GM19467 (cell line): ENCODE measurements around the gene SFN.
A peak's percentile ranks its signal among the peaks of the same experiment; 100 is the strongest.
"Not testable (repeated sequence)": the region's sequence is repeated elsewhere in the genome, so short reads cannot be mapped to it uniquely, and the experiment has no call there.

ENCODE experiments used
- ATAC-seq: cut with Tn5 transposase; IDR thresholded peaks from one replicate; pipeline ENCODE4 v1.9.1; 2021; ENCODE audit warnings: mild to moderate bottlenecking, moderate library complexity; ENCODE audit not compliant: unreplicated experiment

The SFN gene

GRCh38 chr1:26861889-26862378 is 1.0 kb upstream of the SFN start:
- ATAC-seq = no peak

GRCh38 chr1:26863685-26864077 is 732 bp downstream of the SFN start:
- no peak for ATAC-seq

DNA sequence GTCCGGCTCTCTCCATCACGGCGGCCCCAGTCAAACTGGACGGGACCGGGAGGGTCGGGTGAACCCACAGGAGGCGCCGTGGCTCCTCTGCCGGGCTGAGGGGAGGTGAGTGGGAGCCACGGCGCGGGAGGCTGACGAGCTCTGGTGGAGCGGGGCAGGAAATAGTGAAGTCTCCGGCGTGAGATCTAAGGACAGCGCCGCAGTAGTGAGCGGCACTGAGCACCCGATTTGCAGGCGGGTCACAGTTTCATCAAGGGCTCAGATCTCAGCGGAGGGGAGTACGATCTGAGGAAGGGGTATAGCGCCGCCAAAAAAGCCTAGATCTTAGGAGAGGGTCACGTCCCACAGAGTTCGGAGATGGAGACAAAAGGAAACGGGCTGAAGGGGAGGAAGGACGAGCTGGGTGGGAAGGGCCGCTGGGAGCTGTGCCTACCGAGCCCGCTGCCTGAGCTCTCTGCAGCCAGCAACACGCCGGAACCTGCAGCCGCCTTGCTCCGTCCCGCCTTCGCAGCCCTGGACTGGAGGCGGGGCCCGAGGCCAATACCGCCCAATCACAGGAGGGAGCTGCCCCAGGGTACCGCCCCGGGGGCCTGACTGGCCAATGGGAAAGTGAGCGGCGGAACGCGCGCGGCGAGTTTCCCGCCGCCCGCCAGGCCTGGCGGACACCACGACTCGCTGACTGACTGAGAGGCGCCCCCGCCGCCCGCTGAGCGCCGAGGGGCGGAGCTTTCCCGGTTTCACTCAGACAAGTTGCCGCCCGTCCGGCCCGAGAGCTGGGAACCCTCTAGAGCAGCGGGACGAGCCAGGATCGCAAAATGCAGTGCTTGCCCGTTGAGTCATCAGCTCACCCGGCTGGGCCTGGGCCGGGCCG is 1.9 kb downstream of the SFN start:
- ATAC-seq = peak; percentile 91

GRCh38 chr1:26873097-26873496 is 10.1 kb downstream of the SFN start:
- ATAC-seq = not testable (repeated sequence)

- ATAC-seq = no peak
These were observed 11.9 kb downstream of the SFN start for GRCh38 chr1:26874896-26875295.

DNA sequence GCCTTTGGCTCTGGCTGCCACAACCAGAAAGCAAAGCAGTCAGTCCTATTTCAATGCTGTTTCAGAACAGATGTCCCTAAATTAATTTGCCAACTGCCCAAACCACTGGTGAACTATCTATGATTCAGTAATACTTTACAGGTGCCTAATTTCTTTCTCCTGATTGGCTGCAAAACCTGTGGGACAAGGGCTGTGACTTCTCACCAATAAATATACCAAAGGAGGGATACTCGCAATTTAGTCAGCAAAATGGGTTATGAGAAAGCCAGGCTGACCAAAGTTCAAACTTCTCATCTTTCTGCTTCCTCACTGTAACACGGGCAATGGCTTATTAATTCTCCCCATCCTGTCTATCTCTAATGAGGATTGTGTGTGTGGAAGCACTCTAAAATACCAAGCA is 14.4 kb downstream of the SFN start:
- ATAC-seq = no peak

DNA sequence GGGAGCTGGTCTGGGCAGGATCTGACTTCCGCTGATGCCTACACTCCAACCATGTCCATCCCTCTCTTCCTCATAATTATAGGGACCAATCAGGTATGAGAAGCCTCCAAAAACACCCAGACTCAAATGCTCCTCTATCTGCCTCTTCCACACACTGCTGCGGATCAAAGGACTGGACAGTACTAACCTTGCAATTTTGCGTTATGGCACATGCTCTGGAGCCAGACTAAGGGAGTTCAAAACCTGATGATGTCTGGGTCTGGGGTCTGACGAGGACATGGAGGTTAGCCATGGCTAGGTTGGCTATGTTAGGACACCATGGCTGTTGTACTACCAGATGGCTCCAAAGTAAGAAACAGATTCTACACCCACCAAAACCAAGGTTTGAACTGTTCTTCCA is 16.8 kb downstream of the SFN start:
- ATAC-seq = no peak

DNA sequence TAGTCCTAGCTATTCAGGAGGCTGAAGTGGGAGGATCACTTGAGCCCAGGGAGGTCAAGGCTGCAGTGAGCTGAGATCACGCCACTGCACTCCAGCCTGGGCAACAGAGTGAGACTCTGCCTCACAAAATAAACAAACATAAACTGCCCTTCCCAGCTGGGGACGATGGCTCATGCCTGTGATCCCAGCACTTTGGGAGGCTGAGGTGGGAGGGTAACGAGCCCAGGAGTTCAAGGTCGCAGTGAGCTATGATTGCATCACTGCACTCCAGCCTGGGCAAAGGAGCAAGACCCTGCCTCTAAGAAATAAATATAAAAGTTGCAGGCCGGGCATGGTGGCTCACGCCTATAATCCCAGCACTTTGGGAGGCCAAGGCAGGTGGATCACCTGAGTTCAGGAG is 18.7 kb downstream of the SFN start:
- ATAC-seq = not testable (repeated sequence)

DNA sequence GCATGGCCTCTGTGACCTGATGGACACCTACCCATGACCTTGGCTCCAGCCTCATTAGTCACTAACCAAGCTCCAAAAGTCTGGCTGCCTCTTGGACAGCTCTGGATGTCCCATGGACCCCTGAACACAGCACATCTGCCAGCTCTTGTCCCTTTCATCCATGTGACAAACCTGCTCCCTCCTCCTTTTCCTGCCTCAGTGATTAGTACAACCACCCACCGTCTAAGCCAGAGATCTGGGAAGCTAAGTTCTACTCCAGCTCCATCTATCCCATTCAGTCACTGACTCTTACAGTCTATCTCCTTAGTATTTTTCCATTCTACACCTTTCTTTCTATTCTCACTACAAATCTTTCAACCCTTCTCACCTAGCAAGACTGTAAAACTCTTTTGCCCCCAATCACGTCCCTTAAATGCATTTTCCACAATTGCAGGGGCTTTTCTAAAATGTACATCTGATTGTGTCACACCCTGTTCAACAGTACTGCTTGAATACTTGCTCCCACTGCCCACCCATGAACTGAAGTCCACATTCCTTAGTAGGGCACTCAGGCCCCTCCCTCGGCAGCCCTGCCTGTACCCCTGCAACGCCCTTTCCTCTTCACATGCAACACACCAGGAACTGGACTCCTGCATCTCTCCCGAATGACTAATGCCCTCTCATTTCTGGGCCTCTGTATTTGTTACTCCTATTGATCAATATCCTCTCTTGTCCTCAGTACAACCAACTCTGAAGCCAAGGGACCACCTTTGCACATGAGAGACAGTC is 19.9 kb downstream of the SFN start:
- no peak for ATAC-seq

GRCh38 chr1:26887125-26887524 is 24.2 kb downstream of the SFN start:
- ATAC-seq = no peak

DNA sequence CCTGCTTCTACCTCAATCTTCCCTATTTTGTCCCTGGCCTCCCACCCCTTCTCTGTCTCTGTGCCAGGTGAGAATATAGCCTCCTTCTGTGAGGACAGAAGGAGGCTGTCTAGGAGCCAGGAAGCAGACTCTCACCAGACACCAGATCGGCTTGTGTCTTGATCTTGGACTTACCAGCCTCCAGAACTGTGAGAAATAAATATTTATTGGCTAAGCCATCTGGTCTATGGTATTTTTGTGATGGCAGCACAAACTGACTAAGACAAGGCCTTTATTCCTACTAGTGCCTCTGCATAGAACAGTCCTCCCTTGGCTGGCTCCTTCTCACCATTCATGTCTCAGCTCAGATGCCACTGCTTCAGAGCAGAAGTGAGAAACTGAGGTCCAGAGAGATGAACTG is 25.3 kb downstream of the SFN start:
- no peak for ATAC-seq

GRCh38 chr1:26889551-26890466 is 26.9 kb downstream of the SFN start, which contains the start of gene GPN2:
TSS of gene GPN2 (minus strand) at chr1:26890283. CDS start at chr1:26890096, 187 bp downstream.
- peak; percentile 84 for ATAC-seq

- ATAC-seq = no peak
These were observed 27.5 kb downstream of the SFN start for GRCh38 chr1:26890467-26890796.

GRCh38 chr1:26894263-26894662 is 31.3 kb downstream of the SFN start:
- no peak for ATAC-seq

DNA sequence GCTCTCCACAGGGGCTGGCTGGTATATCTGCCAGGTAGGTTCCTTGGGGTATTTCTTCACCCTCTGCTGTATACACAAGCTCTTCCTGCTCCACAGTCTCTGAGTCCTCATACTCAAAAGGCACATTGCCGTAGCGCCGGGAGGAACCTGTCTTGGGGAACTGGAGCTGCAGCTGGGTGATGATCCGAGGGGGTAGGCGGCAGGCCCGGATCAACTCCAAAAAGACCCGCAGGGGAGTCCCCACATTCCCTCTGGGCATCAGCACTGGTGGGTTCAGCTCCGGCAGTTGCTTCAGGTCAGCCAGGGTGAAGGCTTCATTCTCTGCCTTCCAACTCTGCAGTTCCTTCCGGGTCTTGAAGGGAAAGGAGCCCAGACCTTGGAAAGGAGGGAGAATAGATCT is 34.4 kb downstream of the SFN start:
- ATAC-seq = no peak

- no peak for ATAC-seq
These were observed 37.3 kb downstream of the SFN start, which contains the start of gene GPATCH3 for GRCh38 chr1:26900001-26900814. TSS of gene GPATCH3 (minus strand) at chr1:26900467. CDS start at chr1:26900442, 25 bp downstream.

DNA sequence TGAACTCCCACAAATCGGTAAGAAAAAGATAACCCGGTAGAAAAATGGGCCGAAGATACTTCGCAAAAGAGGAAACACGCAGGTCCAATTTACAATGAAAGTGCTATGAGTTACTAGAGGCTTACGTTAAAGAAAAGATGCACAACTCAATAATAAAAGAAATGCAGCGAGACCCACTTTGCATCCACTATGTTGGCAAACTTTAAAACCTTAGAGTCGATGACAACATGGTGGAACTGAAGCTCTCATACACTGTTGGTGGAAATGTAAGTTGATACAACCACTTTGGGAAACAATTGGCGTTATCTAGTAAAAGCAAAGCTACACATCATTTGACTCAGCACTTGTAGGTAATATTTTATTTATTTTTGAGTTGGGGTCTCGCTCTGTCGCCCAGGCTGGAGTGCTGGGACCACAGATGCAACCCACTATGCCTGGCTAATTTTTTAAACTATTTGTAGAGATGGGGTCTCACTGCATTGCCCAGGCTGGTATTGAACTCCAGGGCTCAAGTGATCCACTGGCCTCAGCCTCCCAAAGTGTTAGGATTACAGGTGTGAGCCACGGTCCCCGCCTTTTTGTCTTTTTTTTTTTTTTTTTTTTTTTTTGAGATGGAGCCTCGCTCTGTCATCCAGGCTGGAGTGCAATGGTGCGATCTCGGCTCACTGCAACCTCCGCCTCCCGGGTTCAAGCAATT is 38.0 kb downstream of the SFN start:
- ATAC-seq = no peak

DNA sequence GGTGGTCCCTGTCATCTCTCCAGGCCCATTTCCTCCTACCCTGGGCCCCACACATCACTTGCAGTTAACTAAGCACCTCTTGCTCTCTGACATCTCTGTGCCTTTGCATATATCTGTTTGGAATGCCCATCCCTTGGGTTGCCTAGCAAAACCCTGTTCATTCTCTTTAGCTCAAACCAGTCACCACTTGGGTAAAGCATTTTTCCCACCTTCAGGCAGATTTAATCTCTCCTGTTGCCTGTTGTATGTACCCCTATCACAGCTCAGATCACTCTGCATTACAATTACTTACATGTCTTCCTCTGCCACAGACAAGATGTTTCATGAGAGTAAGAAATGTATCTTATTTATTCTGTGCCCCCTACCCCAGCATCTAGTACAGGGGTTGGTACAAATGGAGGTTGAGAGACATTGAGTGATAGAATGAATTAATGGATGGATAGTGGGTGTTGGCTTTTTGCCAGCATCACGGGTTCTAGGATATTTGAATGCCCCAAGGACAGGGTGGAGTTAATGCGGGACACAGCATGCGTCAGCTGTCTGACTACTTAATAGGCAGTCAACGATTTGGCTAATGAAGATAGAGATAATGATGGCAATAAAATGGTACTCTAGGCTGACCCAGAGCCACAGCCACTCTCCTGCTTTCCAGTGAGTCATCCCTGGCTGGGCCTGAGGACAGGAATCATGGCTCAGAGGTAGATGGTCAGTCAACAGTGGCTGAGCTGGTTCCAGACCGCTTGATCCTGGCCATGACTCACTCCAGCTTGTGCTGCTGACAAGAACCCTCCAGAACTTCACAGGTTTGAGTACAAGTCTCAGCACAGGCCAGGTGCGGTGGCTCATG is 44.3 kb downstream of the SFN start:
- no peak for ATAC-seq

- no peak for ATAC-seq
These were observed 47.0 kb downstream of the SFN start for GRCh38 chr1:26909951-26910342.
